ENCODE measurements around the gene ABTB2. TPM values are rescaled to one million over a fixed set of nuclear protein-coding genes. Genes with fewer than 3 reads are reported as not detected.

Gene ABTB2
- total RNA-seq, 1 experiment from 2014 or later, result 5.5 TPM

GRCh38 chr11:34406413-34406812 lies 48.6 kb upstream of the ABTB2 start:
- Histone ChIP-seq H3K4me2 (ENCODE audit: insufficient read depth, insufficient read length, low read length) (no peak overlapping the region), H2BK5ac (ENCODE audit: insufficient read length, low read length) (no peak overlapping the region), H2AK5ac (ENCODE audit: insufficient read length, low read length) (no peak overlapping the region), H3K23me2 (ENCODE audit: insufficient read length, low read depth, low read length, poor library complexity, severe bottlenecking) (no peaks in the 10 kb centered on the region), H3K4me1 (ENCODE audit: insufficient read depth, low read length) (no peaks in the 10 kb centered on the region), H3K79me1 (ENCODE audit: insufficient read depth, low read depth, low read length, poor library complexity, severe bottlenecking) (no peaks in the 10 kb centered on the region), H3K9me3 (ENCODE audit: control insufficient read depth, low read depth, low read length) (no peaks in the 10 kb centered on the region), H3K27ac (ENCODE audit: insufficient read length, low read depth, low read length) (no peak overlapping the region), H2BK15ac (ENCODE audit: low read depth, low read length) (no peak overlapping the region), H3K4ac (ENCODE audit: low read depth, low read length) (no peak overlapping the region), H3K18ac (ENCODE audit: insufficient read length, low read depth, low read length) (no peak overlapping the region), H3K23ac (ENCODE audit: insufficient read length, low read depth, low read length) (no peak overlapping the region), H2AFZ (ENCODE audit: low read length) (no peak overlapping the region), H2BK120ac (ENCODE audit: low read depth, low read length, poor library complexity, severe bottlenecking) (no peak overlapping the region), H3K14ac (ENCODE audit: insufficient read depth, low read length) (no peak overlapping the region), H3K27me3 (ENCODE audit: insufficient read depth, low read length) (no peaks in the 10 kb centered on the region), H3K9ac (ENCODE audit: extremely low read depth, insufficient read length, low read length) (no peak overlapping the region), H3T11ph (ENCODE audit: low read length) (no peak overlapping the region), H3K56ac (ENCODE audit: insufficient read length, low read depth, low read length) (no peak overlapping the region), H2BK12ac (ENCODE audit: insufficient read length, low read depth, low read length) (no peak overlapping the region), H3K79me2 (ENCODE audit: insufficient read depth, low read length) (no peaks in the 10 kb centered on the region), H4K91ac (ENCODE audit: insufficient read length, low read depth, low read length) (no peak overlapping the region), H4K8ac (replicated peaks; ENCODE audit: insufficient read length, low read depth, low read length) (no peak overlapping the region), H4K5ac (ENCODE audit: insufficient read length, low read depth, low read length) (no peak overlapping the region), H4K20me1 (ENCODE audit: control insufficient read depth, insufficient read depth, insufficient read length) (no peaks in the 10 kb centered on the region), H2BK20ac (ENCODE audit: low read depth, low read length, poor library complexity, severe bottlenecking) (no peak overlapping the region)
- Mint-ChIP-seq H3K4me3 (no peak overlapping the region), H3K4me1 (peaks cover 0 to 4% of the 10 kb centered on the region in 2 experiments; a peak in 1 of 4 replicates), H3K27me3 (ENCODE audit: low read depth) (peaks cover 20% of the 10 kb centered on the region), H3K9me3 (no peaks in the 10 kb centered on the region), H3K27ac (no peak overlapping the region), H3K36me3 (ENCODE audit: insufficient read depth in 1 of 3, low read depth in 3 of 3) (no peaks in the 10 kb centered on the region)
- TF ChIP-seq, protein P1, sequence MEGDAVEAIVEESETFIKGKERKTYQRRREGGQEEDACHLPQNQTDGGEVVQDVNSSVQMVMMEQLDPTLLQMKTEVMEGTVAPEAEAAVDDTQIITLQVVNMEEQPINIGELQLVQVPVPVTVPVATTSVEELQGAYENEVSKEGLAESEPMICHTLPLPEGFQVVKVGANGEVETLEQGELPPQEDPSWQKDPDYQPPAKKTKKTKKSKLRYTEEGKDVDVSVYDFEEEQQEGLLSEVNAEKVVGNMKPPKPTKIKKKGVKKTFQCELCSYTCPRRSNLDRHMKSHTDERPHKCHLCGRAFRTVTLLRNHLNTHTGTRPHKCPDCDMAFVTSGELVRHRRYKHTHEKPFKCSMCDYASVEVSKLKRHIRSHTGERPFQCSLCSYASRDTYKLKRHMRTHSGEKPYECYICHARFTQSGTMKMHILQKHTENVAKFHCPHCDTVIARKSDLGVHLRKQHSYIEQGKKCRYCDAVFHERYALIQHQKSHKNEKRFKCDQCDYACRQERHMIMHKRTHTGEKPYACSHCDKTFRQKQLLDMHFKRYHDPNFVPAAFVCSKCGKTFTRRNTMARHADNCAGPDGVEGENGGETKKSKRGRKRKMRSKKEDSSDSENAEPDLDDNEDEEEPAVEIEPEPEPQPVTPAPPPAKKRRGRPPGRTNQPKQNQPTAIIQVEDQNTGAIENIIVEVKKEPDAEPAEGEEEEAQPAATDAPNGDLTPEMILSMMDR (conservative IDR thresholded peaks at IDR 0.05), result no peak
- WGBS (ENCODE audit: extremely low coverage, insufficient read length, low lambda C conversion rate), result no CpG with 5 or more reads among the region's 3 CpGs
- DNase-seq, result no peak
